ENCODE results near the gene SPIN2A. TPM values are rescaled to one million over a fixed set of nuclear protein-coding genes. Genes with fewer than 3 reads are reported as not detected.
"Not testable (repeated sequence)": the region's sequence is repeated elsewhere in the genome, so short reads cannot be mapped to it uniquely, and the experiment has no call there.

The SPIN2A gene
- total RNA-seq, 1 donor from 2014 or later, result 1.2 TPM

DNA sequence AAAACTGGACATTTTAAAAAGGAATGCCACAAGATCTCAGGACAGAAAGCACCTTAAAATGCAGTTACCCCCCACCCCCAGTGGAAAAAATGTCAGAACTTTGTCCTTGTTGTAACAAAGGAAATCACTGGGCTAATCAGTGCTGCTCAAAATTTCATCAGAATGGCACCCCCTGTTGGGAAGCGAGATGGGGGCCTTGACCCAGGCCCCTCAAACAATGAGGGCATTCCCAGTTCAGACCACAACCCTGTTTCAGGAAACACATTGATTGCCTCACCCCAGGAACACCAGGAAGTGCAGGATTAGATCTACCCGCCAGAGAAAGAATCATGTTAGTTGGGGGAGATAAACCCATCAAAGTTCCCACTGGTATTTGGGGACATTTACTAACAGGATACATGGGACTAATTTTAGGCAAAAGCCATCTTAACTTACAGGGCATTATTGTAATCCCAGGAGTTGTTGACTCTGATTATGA lies 32.2 kb downstream of the SPIN2A start:
- no peak for FAIRE-seq
- H3K9me3 ChIP-seq (ENCODE audit: insufficient read depth, low read depth, low read length), result no peaks in the 10 kb centered on the region
- no peaks in the 10 kb centered on the region for H3K27me3 ChIP-seq (ENCODE audit: insufficient read depth, low read length)
- H4K20me1 ChIP-seq (ENCODE audit: insufficient read depth, low read length), result no peaks in the 10 kb centered on the region
- no peak for TF ChIP-seq EZH2 (IDR thresholded peaks at IDR 0.05; ENCODE audit: insufficient read depth, low read length)
- TF ChIP-seq, protein P1, sequence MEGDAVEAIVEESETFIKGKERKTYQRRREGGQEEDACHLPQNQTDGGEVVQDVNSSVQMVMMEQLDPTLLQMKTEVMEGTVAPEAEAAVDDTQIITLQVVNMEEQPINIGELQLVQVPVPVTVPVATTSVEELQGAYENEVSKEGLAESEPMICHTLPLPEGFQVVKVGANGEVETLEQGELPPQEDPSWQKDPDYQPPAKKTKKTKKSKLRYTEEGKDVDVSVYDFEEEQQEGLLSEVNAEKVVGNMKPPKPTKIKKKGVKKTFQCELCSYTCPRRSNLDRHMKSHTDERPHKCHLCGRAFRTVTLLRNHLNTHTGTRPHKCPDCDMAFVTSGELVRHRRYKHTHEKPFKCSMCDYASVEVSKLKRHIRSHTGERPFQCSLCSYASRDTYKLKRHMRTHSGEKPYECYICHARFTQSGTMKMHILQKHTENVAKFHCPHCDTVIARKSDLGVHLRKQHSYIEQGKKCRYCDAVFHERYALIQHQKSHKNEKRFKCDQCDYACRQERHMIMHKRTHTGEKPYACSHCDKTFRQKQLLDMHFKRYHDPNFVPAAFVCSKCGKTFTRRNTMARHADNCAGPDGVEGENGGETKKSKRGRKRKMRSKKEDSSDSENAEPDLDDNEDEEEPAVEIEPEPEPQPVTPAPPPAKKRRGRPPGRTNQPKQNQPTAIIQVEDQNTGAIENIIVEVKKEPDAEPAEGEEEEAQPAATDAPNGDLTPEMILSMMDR (IDR thresholded peaks at IDR 0.05; ENCODE audit: insufficient read depth, low read depth, low read length), result no peak
- no peak overlapping the region for H3K4me3 ChIP-seq (ENCODE audit: insufficient read depth, low read depth, low read length)
- no peak overlapping the region for H3K27ac ChIP-seq (ENCODE audit: low read depth, low read length)
- Mint-ChIP-seq H3K4me3 (ENCODE audit: unreplicated experiment) (no peak overlapping the region), H3K4me1 (ENCODE audit: low read depth, unreplicated experiment) (peaks cover 9% of the 10 kb centered on the region), H3K27ac (ENCODE audit: unreplicated experiment) (no peak overlapping the region), H3K9me3 (ENCODE audit: unreplicated experiment) (no peaks in the 10 kb centered on the region), H3K27me3 (ENCODE audit: low read depth, unreplicated experiment) (no peaks in the 10 kb centered on the region), H3K36me3 (ENCODE audit: low read depth, unreplicated experiment) (peaks cover 11% of the 10 kb centered on the region)
- H2AFZ ChIP-seq (ENCODE audit: low read depth, low read length), result no peak overlapping the region
- no peaks in the 10 kb centered on the region for H3K4me1 ChIP-seq (ENCODE audit: insufficient read depth, low read length)
- no peak for DNase-seq (ENCODE audit: low read depth)
- H3K36me3 ChIP-seq (ENCODE audit: insufficient read depth, low read length), result no peaks in the 10 kb centered on the region
- no peak overlapping the region for H3K9ac ChIP-seq (ENCODE audit: low read length)
- H3K4me2 ChIP-seq (ENCODE audit: low read length), result no peak overlapping the region
- H3K79me2 ChIP-seq (ENCODE audit: insufficient read depth, low read length), result no peaks in the 10 kb centered on the region

DNA sequence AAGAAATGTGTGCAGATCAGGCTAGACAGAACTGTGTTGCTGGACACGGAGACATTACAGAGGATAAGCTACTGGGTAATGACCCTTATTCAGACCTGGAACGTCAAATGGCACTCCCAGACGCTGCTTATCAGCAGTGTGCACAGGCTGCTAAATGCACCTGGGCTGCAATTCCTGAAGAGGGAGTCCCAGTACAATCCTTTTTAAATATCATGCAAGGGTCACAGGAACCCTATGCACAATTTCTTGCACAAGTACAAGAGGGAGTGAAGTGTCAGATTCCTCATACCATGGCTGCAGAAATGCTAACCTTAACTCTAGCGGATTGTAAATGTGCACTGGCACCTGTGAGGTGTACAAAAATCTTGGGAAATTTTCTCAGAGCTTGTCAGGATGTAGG lies 32.8 kb downstream of the SPIN2A start:
- TF ChIP-seq, protein P1 (IDR thresholded peaks at IDR 0.05; ENCODE audit: insufficient read depth, low read depth, low read length), result no peak
- no peak for TF ChIP-seq EZH2 (IDR thresholded peaks at IDR 0.05; ENCODE audit: insufficient read depth, low read length)
- FAIRE-seq (no peak), DNase-seq (ENCODE audit: low read depth) (no peak)
- Histone ChIP-seq H4K20me1 (ENCODE audit: insufficient read depth, low read length) (no peaks in the 10 kb centered on the region), H3K4me1 (ENCODE audit: insufficient read depth, low read length) (no peaks in the 10 kb centered on the region), H3K27me3 (ENCODE audit: insufficient read depth, low read length) (no peaks in the 10 kb centered on the region), H3K9ac (ENCODE audit: low read length) (no peak overlapping the region), H3K79me2 (ENCODE audit: insufficient read depth, low read length) (no peaks in the 10 kb centered on the region), H3K9me3 (ENCODE audit: insufficient read depth, low read depth, low read length) (no peaks in the 10 kb centered on the region), H3K27ac (ENCODE audit: low read depth, low read length) (no peak overlapping the region), H2AFZ (ENCODE audit: low read depth, low read length) (no peak overlapping the region), H3K4me2 (ENCODE audit: low read length) (no peak overlapping the region), H3K36me3 (ENCODE audit: insufficient read depth, low read length) (no peaks in the 10 kb centered on the region), H3K4me3 (ENCODE audit: insufficient read depth, low read depth, low read length) (no peak overlapping the region)
- H3K4me1 Mint-ChIP-seq (ENCODE audit: low read depth, unreplicated experiment), result peaks cover 9% of the 10 kb centered on the region
- H3K27ac Mint-ChIP-seq (ENCODE audit: unreplicated experiment), result no peak overlapping the region
- peaks cover 10% of the 10 kb centered on the region for H3K36me3 Mint-ChIP-seq (ENCODE audit: low read depth, unreplicated experiment)
- peaks cover 5% of the 10 kb centered on the region for H3K9me3 Mint-ChIP-seq (ENCODE audit: unreplicated experiment)
- H3K4me3 Mint-ChIP-seq (ENCODE audit: unreplicated experiment), result no peak overlapping the region
- no peaks in the 10 kb centered on the region for H3K27me3 Mint-ChIP-seq (ENCODE audit: low read depth, unreplicated experiment)

DNA sequence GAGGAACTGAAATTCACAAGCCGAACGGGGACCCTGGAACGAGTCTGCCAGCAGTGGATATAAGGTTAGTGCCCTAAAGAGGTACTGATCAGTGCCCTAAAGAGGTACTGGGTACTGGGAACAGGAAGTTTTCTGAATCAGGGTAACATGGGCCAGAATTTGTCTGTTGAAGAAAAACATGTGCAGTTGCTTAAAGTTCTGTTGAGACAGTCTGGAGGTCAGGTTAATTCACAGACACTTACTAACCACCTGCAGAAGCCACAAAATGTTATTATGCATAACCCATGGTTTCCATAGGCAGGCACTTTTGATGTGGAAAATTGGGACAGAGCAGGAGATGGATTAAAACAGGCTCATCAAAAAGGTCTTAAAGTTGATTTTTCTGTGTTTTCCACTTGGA lies 33.7 kb downstream of the SPIN2A start:
- Histone ChIP-seq H2AFZ (ENCODE audit: low read depth, low read length) (no peak overlapping the region), H3K9ac (ENCODE audit: low read length) (no peak overlapping the region), H4K20me1 (ENCODE audit: insufficient read depth, low read length) (no peaks in the 10 kb centered on the region), H3K9me3 (ENCODE audit: insufficient read depth, low read depth, low read length) (no peaks in the 10 kb centered on the region), H3K4me1 (ENCODE audit: insufficient read depth, low read length) (no peaks in the 10 kb centered on the region), H3K27ac (ENCODE audit: low read depth, low read length) (no peak overlapping the region), H3K27me3 (ENCODE audit: insufficient read depth, low read length) (no peaks in the 10 kb centered on the region), H3K36me3 (ENCODE audit: insufficient read depth, low read length) (no peaks in the 10 kb centered on the region), H3K79me2 (ENCODE audit: insufficient read depth, low read length) (no peaks in the 10 kb centered on the region), H3K4me3 (ENCODE audit: insufficient read depth, low read depth, low read length) (no peak overlapping the region), H3K4me2 (ENCODE audit: low read length) (no peak overlapping the region)
- DNase-seq (ENCODE audit: low read depth) (no peak), FAIRE-seq (no peak)
- peaks cover 6% of the 10 kb centered on the region for H3K36me3 Mint-ChIP-seq (ENCODE audit: low read depth, unreplicated experiment)
- H3K4me1 Mint-ChIP-seq (ENCODE audit: low read depth, unreplicated experiment), result peaks cover 9% of the 10 kb centered on the region
- TF ChIP-seq, protein P1 (IDR thresholded peaks at IDR 0.05; ENCODE audit: insufficient read depth, low read depth, low read length), result no peak
- no peak for TF ChIP-seq EZH2 (IDR thresholded peaks at IDR 0.05; ENCODE audit: insufficient read depth, low read length)
- no peaks in the 10 kb centered on the region for H3K27me3 Mint-ChIP-seq (ENCODE audit: low read depth, unreplicated experiment)
- no peak overlapping the region for H3K4me3 Mint-ChIP-seq (ENCODE audit: unreplicated experiment)
- peaks cover 12% of the 10 kb centered on the region for H3K9me3 Mint-ChIP-seq (ENCODE audit: unreplicated experiment)
- H3K27ac Mint-ChIP-seq (ENCODE audit: unreplicated experiment), result no peak overlapping the region

DNA sequence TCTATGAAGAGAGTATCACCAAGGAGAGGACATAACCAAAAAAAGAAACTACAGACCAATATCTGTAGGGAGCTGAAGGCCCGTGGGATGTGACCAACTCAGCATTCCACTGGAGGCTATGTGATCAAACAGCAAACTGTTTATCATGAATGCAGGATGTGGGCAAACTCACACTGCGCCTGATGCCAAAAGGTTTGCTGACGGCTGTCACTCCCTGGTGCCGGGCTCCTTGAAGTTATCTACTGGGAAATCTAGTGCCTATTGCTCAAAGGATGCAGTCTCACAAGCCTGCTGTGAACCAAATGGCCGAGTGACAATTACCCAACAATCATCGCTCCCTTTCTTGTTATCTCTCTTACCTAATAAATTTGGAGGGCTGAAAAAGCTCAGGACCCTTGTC lies 34.3 kb downstream of the SPIN2A start:
- peaks cover 12% of the 10 kb centered on the region for H3K9me3 Mint-ChIP-seq (ENCODE audit: unreplicated experiment)

More for the DNA sequence above, 34.3 kb downstream of the SPIN2A start:
- H3K9ac ChIP-seq (ENCODE audit: low read length); H3K27ac ChIP-seq (ENCODE audit: low read depth, low read length); H3K4me3 ChIP-seq (ENCODE audit: insufficient read depth, low read depth, low read length); H3K27me3 ChIP-seq (ENCODE audit: insufficient read depth, low read length); H3K9me3 ChIP-seq (ENCODE audit: insufficient read depth, low read depth, low read length); H3K79me2 ChIP-seq (ENCODE audit: insufficient read depth, low read length); DNase-seq (ENCODE audit: low read depth); H3K27me3 Mint-ChIP-seq (ENCODE audit: low read depth, unreplicated experiment); H3K36me3 ChIP-seq (ENCODE audit: insufficient read depth, low read length); H2AFZ ChIP-seq (ENCODE audit: low read depth, low read length); H4K20me1 ChIP-seq (ENCODE audit: insufficient read depth, low read length); H3K4me3 Mint-ChIP-seq (ENCODE audit: unreplicated experiment); H3K4me2 ChIP-seq (ENCODE audit: low read length); H3K4me1 Mint-ChIP-seq (ENCODE audit: low read depth, unreplicated experiment); H3K27ac Mint-ChIP-seq (ENCODE audit: unreplicated experiment); H3K4me1 ChIP-seq (ENCODE audit: insufficient read depth, low read length); H3K36me3 Mint-ChIP-seq (ENCODE audit: low read depth, unreplicated experiment): not testable (repeated sequence)
- peak; percentile 23 for FAIRE-seq

All from astrocyte (in vitro differentiated cells and primary cell).